A549 (cell line): ENCODE measurements around the gene VASH2. TPM values are rescaled to one million over a fixed set of nuclear protein-coding genes. Genes with fewer than 3 reads are reported as not detected.

ENCODE experiments used
- ATAC-seq, 2 experiments: fragments of 200-7000 bp in 1 of 2; fragments of >200 bp in 1 of 2; cut with Nextera tagmentation in 1 of 2; cut with Tn5 transposase in 1 of 2; 3 replicates each; pipeline versions ENCODE4 v1.8.0 to v1.9.1; 2018 to 2020; ENCODE audit warnings: mild to moderate bottlenecking in 1 of 2, moderate library complexity in 1 of 2
- CTCF ChIA-PET: fragments of 300-600 bp; sonication (Branson Sonifier 250); formaldehyde crosslinking; extraction: SDS; loops from one replicate; lab custom pipeline; 2021; ENCODE audit warnings: antibody characterized with exemption, inconsistent platforms; lab: Yijun Ruan, JAX
- POLR2A ChIA-PET: fragments of 350-600 bp; formaldehyde crosslinking; extraction: SDS; loops from one replicate; lab custom pipeline; 2021; ENCODE audit warnings: antibody characterized with exemption, inconsistent platforms; lab: Yijun Ruan, JAX
- DNase-seq, 2 experiments: peaks; one replicate each; pipeline versions ENCODE4 v3.0.0 to v3.0.0-alpha.2; 2011 to 2016; ENCODE audit warnings: low read depth in 1 of 2, low spot score in 1 of 2
- FAIRE-seq: peaks from 2 replicates; lab custom pipeline; 2011; peaks lifted over from hg19 to GRCh38; lab: Jason Lieb, UNC
- H3K27ac ChIP-seq, 2 experiments: fragments of >200 bp; sonication (Bioruptor Twin); formaldehyde crosslinking; 3 replicates each; pipeline ENCODE4 v1.5.1; 2016 to 2017
- H3K4me1 ChIP-seq: fragments of >200 bp; sonication (Bioruptor Twin); formaldehyde crosslinking; 3 replicates; pipeline ENCODE4 v1.6.1; 2016
- H3K4me2 ChIP-seq: fragments of >200 bp; sonication (Bioruptor Twin); formaldehyde crosslinking; 3 replicates; pipeline ENCODE4 v1.6.1; 2016
- H3K4me3 ChIP-seq: fragments of >200 bp; sonication (Bioruptor Twin); formaldehyde crosslinking; 3 replicates; pipeline ENCODE4 v1.5.1; 2016
- H3K9me3 ChIP-seq: fragments of >200 bp; sonication (Bioruptor Twin); formaldehyde crosslinking; 3 replicates; pipeline ENCODE4 v1.6.1; 2016
- CBX2 ChIP-seq: fragments of 200-600 bp; sonication (generic); IDR thresholded peaks from 2 replicates; pipeline ENCODE4 v1.6.1; 2016; ENCODE audit warnings: low read depth, mild to moderate bottlenecking, borderline replicate concordance
- CBX8 ChIP-seq: fragments of 200-600 bp; sonication (generic); IDR thresholded peaks from 2 replicates; pipeline ENCODE4 v1.6.1; 2016
- CEBPB ChIP-seq, 2 experiments: fragments of >200 bp in 1 of 2; sonication (Bioruptor Twin) in 1 of 2; formaldehyde crosslinking in 1 of 2; IDR thresholded peaks; 2 replicates each; pipeline ENCODE4 v1.6.1; 2012 to 2016
- CHD2 ChIP-seq: fragments of 150-350 bp; IDR thresholded peaks from 2 replicates; pipeline ENCODE4 v1.6.1; 2014; ENCODE audit warnings: low read length; ENCODE audit not compliant: partially characterized antibody
- CHD4 ChIP-seq: fragments of 200-600 bp; sonication (generic); IDR thresholded peaks from 2 replicates; pipeline ENCODE4 v1.6.1; 2016; ENCODE audit warnings: antibody characterized with exemption, mild to moderate bottlenecking, borderline replicate concordance
- EP300 ChIP-seq, 2 experiments: fragments of >200 bp; sonication (Bioruptor Twin); formaldehyde crosslinking; IDR thresholded peaks; 2 replicates in 1 of 2; 3 replicates in 1 of 2; pipeline ENCODE4 v1.6.1; 2016 to 2017
- GATA3 ChIP-seq: IDR thresholded peaks from 2 replicates; pipeline ENCODE4 v1.6.1; 2012; ENCODE audit warnings: borderline replicate concordance
- HOXA7 ChIP-seq: fragments of 250-450 bp; sonication (Bioruptor Pico); IDR thresholded peaks from 2 replicates; pipeline ENCODE4 v1.5.0; 2020; ENCODE audit warnings: mild to moderate bottlenecking, moderate library complexity
- HOXB13 ChIP-seq: fragments of 250-450 bp; sonication (Bioruptor Pico); IDR thresholded peaks from 2 replicates; pipeline ENCODE4 v1.5.0; 2020; ENCODE audit warnings: low read depth, mild to moderate bottlenecking, moderate library complexity
- JUNB ChIP-seq: fragments of >200 bp; sonication (Bioruptor Twin); formaldehyde crosslinking; IDR thresholded peaks from 2 replicates; pipeline ENCODE4 v1.6.1; 2016
- KDM5A ChIP-seq: fragments of 200-600 bp; sonication (generic); IDR thresholded peaks from 2 replicates; pipeline ENCODE4 v1.6.1; 2016; ENCODE audit warnings: antibody characterized with exemption, mild to moderate bottlenecking
- MYC ChIP-seq: IDR thresholded peaks from 2 replicates; pipeline ENCODE4 v1.6.1; 2012; ENCODE audit warnings: mild to moderate bottlenecking, inconsistent platforms, low read length, improper control_type of control experiment, borderline replicate concordance
- NFE2L2 ChIP-seq: fragments of 150-350 bp; conservative IDR thresholded peaks from 2 replicates; pipeline ENCODE4 v1.6.1; 2014; ENCODE audit warnings: low read length
- RAD21 ChIP-seq, 2 experiments: fragments of >200 bp in 1 of 2; sonication (Bioruptor Twin) in 1 of 2; formaldehyde crosslinking in 1 of 2; IDR thresholded peaks in 1 of 2; conservative IDR thresholded peaks in 1 of 2; 2 replicates in 1 of 2; 3 replicates in 1 of 2; pipeline ENCODE4 v1.6.1; 2012 to 2018; ENCODE audit warnings: inconsistent platforms in 1 of 2
- RARB ChIP-seq: fragments of 250-450 bp; sonication (Bioruptor Pico); IDR thresholded peaks from 2 replicates; pipeline ENCODE4 v1.8.0; 2021; ENCODE audit warnings: mild to moderate bottlenecking, moderate library complexity
- RFX5 ChIP-seq: fragments of 450-650 bp; IDR thresholded peaks from 2 replicates; pipeline ENCODE4 v1.7.1; 2014; ENCODE audit warnings: antibody characterized with exemption, mild to moderate bottlenecking, moderate library complexity
- SREBF2 ChIP-seq: fragments of 450-650 bp; IDR thresholded peaks from 2 replicates; pipeline ENCODE4 v1.6.1; 2014; ENCODE audit warnings: mild to moderate bottlenecking, moderate library complexity
- ZC3H11A ChIP-seq: fragments of 450-650 bp; IDR thresholded peaks from 2 replicates; pipeline ENCODE4 v1.6.1; 2014; ENCODE audit warnings: antibody characterized with exemption, mild to moderate bottlenecking
- ZNF302 ChIP-seq: fragments of 250-450 bp; sonication (Bioruptor Pico); IDR thresholded peaks from 2 replicates; pipeline ENCODE4 v1.9.0; 2021; ENCODE audit warnings: inconsistent platforms, mild to moderate bottlenecking, moderate library complexity
- ZSCAN20 ChIP-seq: fragments of 250-450 bp; sonication (Bioruptor Pico); IDR thresholded peaks from 2 replicates; pipeline ENCODE4 v1.8.0; 2022; ENCODE audit warnings: mild to moderate bottlenecking, moderate library complexity
- WGBS: methylation state at CpG from one replicate; pipeline ENCODE4 v1.1.6; 2017; ENCODE audit errors: missing lambda C conversion rate; 5-methylcytosine and 5-hydroxymethylcytosine counted together
- polyA plus RNA-seq, 4 experiments: library from polyadenylated mRNA; depleted of rRNA in 3 of 4; stranded (reverse); fragments of >200 nt; fragmentation: RNase III in 1 of 4; extraction: RNeasy Plus Mini Kit Qiagen cat#74134 plus additional on column Dnase treatment in 1 of 4; gene quantifications; 2 replicates in 3 of 4; 3 replicates in 1 of 4; pipeline ENCODE4 v1.2.3, GENCODE V29; 2011 to 2017
- TF ChIP-seq, protein P1 (sequence below): fragments of 200-600 bp; sonication (generic); IDR thresholded peaks from 2 replicates; pipeline ENCODE4 v1.6.1; 2016; ENCODE audit warnings: antibody characterized with exemption, mild to moderate bottlenecking, moderate library complexity
- TF ChIP-seq, protein P2 (sequence below): fragments of >200 bp; sonication (Bioruptor Twin); formaldehyde crosslinking; IDR thresholded peaks from 2 replicates; pipeline ENCODE4 v1.6.1; 2016
- TF ChIP-seq, protein P3 (sequence below): fragments of 150-350 bp; IDR thresholded peaks from 2 replicates; pipeline ENCODE4 v1.6.1; 2014; ENCODE audit warnings: low read depth, mild to moderate bottlenecking, low read length
- TF ChIP-seq, protein P4 (sequence below): fragments of >200 bp; sonication (Bioruptor Twin); formaldehyde crosslinking; IDR thresholded peaks from 3 replicates; pipeline ENCODE4 v1.6.1; 2016
- TF ChIP-seq, protein P5 (sequence below): fragments of 450-650 bp; IDR thresholded peaks from 2 replicates; pipeline ENCODE4 v1.6.1; 2014; ENCODE audit warnings: antibody characterized with exemption

VASH2 gene
- polyA plus RNA-seq, 2 of the 4 experiments (the other 2 are of a cell fraction), result 3.4 to 4.7 TPM

DNA sequence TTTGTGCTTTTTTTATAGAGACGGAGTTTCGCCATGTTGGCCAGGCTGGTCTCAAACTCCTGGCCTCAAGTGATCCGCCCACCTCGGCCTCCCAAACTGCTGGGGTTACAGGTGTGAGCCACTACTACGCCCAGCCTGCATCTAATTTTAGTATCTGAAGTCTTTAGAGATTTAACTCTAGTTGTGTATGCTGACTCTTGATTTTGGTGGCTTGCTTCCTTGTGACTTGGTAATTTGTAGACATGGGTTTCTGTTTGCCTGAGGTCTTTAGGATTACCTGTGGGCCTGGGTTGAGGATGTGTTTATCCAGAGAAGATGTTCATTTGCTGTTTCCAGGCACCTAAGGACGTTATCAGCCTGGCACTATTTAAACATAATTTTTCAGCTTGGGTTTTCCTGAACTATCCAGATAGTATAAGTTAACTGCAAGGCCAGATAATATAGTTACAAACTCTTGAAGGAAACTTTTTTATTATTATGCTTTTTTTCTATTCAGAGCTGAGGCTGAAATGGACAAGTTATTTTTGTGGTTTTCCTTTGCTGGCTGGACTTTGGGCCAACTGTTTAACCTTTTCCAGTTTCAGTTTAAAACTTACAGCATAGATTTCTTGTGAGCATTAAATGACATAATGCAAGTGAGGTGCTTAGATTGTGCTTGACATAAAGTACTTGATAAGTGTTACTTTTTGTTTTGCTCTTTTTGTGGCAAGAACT is 7.5 kb upstream of the VASH2 start:
- no peak overlapping the region for H3K4me2 ChIP-seq
- no peak overlapping the region for H3K27ac ChIP-seq
- peaks cover 15% of the 10 kb centered on the region; the same call in 2 of the 3 replicates for H3K9me3 ChIP-seq
- ChIA-PET CTCF (interaction anchor here (1.3 kb wide), 1 partner anchor 11 kb away, joined by 3 read pairs; no protein-coding TSS in a partner anchor), POLR2A (no interaction called here)
- H3K4me3 ChIP-seq, result no peak overlapping the region
- 68% methylated on average over 6 of the region's 6 CpGs for WGBS
- TF ChIP-seq MYC (no peak), SREBF2 (no peak), RAD21 (conservative IDR thresholded peaks at IDR 0.05 in 1 of 2, IDR thresholded peaks at IDR 0.05 in 1 of 2) (no peak)
- TF ChIP-seq, protein P1, sequence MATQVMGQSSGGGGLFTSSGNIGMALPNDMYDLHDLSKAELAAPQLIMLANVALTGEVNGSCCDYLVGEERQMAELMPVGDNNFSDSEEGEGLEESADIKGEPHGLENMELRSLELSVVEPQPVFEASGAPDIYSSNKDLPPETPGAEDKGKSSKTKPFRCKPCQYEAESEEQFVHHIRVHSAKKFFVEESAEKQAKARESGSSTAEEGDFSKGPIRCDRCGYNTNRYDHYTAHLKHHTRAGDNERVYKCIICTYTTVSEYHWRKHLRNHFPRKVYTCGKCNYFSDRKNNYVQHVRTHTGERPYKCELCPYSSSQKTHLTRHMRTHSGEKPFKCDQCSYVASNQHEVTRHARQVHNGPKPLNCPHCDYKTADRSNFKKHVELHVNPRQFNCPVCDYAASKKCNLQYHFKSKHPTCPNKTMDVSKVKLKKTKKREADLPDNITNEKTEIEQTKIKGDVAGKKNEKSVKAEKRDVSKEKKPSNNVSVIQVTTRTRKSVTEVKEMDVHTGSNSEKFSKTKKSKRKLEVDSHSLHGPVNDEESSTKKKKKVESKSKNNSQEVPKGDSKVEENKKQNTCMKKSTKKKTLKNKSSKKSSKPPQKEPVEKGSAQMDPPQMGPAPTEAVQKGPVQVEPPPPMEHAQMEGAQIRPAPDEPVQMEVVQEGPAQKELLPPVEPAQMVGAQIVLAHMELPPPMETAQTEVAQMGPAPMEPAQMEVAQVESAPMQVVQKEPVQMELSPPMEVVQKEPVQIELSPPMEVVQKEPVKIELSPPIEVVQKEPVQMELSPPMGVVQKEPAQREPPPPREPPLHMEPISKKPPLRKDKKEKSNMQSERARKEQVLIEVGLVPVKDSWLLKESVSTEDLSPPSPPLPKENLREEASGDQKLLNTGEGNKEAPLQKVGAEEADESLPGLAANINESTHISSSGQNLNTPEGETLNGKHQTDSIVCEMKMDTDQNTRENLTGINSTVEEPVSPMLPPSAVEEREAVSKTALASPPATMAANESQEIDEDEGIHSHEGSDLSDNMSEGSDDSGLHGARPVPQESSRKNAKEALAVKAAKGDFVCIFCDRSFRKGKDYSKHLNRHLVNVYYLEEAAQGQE, result no peak
- TF ChIP-seq, protein P2, sequence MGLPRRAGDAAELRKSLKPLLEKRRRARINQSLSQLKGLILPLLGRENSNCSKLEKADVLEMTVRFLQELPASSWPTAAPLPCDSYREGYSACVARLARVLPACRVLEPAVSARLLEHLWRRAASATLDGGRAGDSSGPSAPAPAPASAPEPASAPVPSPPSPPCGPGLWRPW, result no peak
- TF ChIP-seq, protein P3, sequence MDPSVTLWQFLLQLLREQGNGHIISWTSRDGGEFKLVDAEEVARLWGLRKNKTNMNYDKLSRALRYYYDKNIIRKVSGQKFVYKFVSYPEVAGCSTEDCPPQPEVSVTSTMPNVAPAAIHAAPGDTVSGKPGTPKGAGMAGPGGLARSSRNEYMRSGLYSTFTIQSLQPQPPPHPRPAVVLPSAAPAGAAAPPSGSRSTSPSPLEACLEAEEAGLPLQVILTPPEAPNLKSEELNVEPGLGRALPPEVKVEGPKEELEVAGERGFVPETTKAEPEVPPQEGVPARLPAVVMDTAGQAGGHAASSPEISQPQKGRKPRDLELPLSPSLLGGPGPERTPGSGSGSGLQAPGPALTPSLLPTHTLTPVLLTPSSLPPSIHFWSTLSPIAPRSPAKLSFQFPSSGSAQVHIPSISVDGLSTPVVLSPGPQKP, result no peak
- FAIRE-seq (no peak), ATAC-seq (no peak), DNase-seq (no peak)
- H3K4me1 ChIP-seq, result no peaks in the 10 kb centered on the region

DNA sequence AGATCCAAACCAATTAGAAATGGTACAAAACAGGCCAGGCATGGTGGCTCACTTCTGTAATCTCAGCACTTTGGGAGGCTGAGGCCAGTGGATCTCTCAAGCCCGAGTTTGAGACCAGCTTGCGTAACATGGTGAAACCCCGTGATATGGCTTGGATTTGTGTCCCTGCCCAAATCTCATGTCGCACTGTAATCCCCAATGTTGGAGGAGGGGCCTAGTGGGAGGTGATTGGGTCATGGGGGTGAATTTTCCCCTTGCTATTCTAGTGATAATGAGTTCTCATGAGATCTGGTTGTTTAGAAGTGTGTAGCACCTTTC is 7.0 kb upstream of the VASH2 start:
- TF ChIP-seq ZC3H11A (no peak), CHD4 (no peak), KDM5A (no peak), NFE2L2 (no peak), HOXA7 (CRISPR knock-in tag) (no peak), EP300 (IDR thresholded peaks at IDR 0.05) (no peak), ZSCAN20 (no peak), JUNB (no peak), ZNF302 (CRISPR knock-in tag) (no peak), CEBPB (IDR thresholded peaks at IDR 0.05) (no peak), RFX5 (no peak), CHD2 (no peak), CBX8 (no peak), CBX2 (no peak), HOXB13 (no peak), RARB (CRISPR knock-in tag) (no peak), GATA3 (no peak)
- TF ChIP-seq, protein P4, sequence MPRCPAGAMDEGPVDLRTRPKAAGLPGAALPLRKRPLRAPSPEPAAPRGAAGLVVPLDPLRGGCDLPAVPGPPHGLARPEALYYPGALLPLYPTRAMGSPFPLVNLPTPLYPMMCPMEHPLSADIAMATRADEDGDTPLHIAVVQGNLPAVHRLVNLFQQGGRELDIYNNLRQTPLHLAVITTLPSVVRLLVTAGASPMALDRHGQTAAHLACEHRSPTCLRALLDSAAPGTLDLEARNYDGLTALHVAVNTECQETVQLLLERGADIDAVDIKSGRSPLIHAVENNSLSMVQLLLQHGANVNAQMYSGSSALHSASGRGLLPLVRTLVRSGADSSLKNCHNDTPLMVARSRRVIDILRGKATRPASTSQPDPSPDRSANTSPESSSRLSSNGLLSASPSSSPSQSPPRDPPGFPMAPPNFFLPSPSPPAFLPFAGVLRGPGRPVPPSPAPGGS, result no peak
- TF ChIP-seq, protein P3, result no peak
- TF ChIP-seq, protein P5, sequence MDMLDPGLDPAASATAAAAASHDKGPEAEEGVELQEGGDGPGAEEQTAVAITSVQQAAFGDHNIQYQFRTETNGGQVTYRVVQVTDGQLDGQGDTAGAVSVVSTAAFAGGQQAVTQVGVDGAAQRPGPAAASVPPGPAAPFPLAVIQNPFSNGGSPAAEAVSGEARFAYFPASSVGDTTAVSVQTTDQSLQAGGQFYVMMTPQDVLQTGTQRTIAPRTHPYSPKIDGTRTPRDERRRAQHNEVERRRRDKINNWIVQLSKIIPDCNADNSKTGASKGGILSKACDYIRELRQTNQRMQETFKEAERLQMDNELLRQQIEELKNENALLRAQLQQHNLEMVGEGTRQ, result no peak
- CTCF ChIA-PET, result interaction anchor here (1.3 kb wide), 1 partner anchor 10 kb away, joined by 3 read pairs; no protein-coding TSS in a partner anchor
- Histone ChIP-seq H3K4me2 (no peak overlapping the region), H3K9me3 (peaks cover 15% of the 10 kb centered on the region; the same call in 2 of the 3 replicates), H3K27ac (no peak overlapping the region), H3K4me1 (no peaks in the 10 kb centered on the region), H3K4me3 (no peak overlapping the region)
- DNase-seq (no peak), ATAC-seq (no peak), FAIRE-seq (no peak)
- POLR2A ChIA-PET, result no interaction called here
- 82% methylated on average over 4 of the region's 4 CpGs for WGBS
